Left ventricle myocardium inferior (tissue), 1 donor: ENCODE results near the gene SCFD2. TPM values are rescaled to one million over a fixed set of nuclear protein-coding genes. Genes with fewer than 3 reads are reported as not detected.

Source experiments
- DNase-seq: peaks from one replicate; pipeline ENCODE4 v3.0.0-alpha.2; 2020
- H3K27ac ChIP-seq: fragments of 200-600 bp; replicated peaks from 2 replicates; pipeline ENCODE4 v1.8.0; 2021
- H3K27me3 ChIP-seq: fragments of 200-600 bp; 2 replicates; pipeline ENCODE4 v1.8.0; 2021; ENCODE audit warnings: low read depth
- H3K36me3 ChIP-seq: fragments of 200-600 bp; 2 replicates; pipeline ENCODE4 v1.8.0; 2021
- H3K4me1 ChIP-seq: fragments of 200-600 bp; 2 replicates; pipeline ENCODE4 v1.8.0; 2021
- H3K4me3 ChIP-seq: fragments of 200-600 bp; 2 replicates; pipeline ENCODE4 v1.8.0; 2021; ENCODE audit warnings: mild to moderate bottlenecking, moderate library complexity
- H3K9me3 ChIP-seq: fragments of 200-600 bp; replicated peaks from 2 replicates; pipeline ENCODE4 v1.8.0; 2021
- CTCF ChIP-seq: fragments of 200-600 bp; IDR thresholded peaks from 2 replicates; pipeline ENCODE4 v1.8.0; 2021; ENCODE audit warnings: antibody characterized with exemption, mild to moderate bottlenecking, borderline replicate concordance
- intact Hi-C: fragments of 100-400 bp; cut with micrococcal nuclease; formaldehyde crosslinking; loops from one replicate; pipeline ENCODE4 v1.11.0; 2022
- total RNA-seq: library from RNA; stranded (reverse); fragmentation: NEBNext Ultra II Directional; extraction: Animal tissue kit (Norgen Biotek cat#: 25700); gene quantifications from one replicate; pipeline ENCODE4 v1.2.1, GENCODE V29; 2021
- donor health status: DM: no; HTN: yes; CAD: no; lungs with severe emphysema.

Gene SCFD2
- total RNA-seq, 1 donor from 2014 or later = 9.3 TPM

DNA sequence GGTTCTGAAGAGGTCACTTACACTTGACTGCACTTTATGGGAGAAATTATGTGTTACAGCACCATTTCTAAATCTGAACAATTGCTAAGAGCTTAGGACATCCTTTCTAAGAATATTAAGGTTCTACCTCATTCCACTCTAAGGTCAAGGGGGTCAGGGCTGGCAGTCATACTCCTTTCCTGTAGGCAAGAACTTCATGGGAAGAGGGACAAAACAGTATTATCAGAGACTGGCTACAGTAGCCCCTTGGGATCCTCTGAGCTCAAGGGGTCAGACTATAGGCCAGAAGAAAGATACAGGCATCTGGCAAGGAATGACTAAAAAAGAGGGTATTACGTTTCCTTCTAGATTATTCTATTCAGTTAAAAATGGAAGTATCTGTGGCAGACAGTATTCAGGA is 388.6 kb downstream of the SCFD2 start:
- peaks cover 5% of the 10 kb centered on the region for H3K9me3 ChIP-seq
- TF ChIP-seq CTCF = no peak
- intact Hi-C loops = no loop called here
- no peaks in the 10 kb centered on the region for H3K36me3 ChIP-seq
- H3K27me3 ChIP-seq = no peaks in the 10 kb centered on the region
- no peak overlapping the region for H3K4me3 ChIP-seq
- no peak overlapping the region for H3K27ac ChIP-seq
- H3K4me1 ChIP-seq = peaks cover 9% of the 10 kb centered on the region
- no peak for DNase-seq

DNA sequence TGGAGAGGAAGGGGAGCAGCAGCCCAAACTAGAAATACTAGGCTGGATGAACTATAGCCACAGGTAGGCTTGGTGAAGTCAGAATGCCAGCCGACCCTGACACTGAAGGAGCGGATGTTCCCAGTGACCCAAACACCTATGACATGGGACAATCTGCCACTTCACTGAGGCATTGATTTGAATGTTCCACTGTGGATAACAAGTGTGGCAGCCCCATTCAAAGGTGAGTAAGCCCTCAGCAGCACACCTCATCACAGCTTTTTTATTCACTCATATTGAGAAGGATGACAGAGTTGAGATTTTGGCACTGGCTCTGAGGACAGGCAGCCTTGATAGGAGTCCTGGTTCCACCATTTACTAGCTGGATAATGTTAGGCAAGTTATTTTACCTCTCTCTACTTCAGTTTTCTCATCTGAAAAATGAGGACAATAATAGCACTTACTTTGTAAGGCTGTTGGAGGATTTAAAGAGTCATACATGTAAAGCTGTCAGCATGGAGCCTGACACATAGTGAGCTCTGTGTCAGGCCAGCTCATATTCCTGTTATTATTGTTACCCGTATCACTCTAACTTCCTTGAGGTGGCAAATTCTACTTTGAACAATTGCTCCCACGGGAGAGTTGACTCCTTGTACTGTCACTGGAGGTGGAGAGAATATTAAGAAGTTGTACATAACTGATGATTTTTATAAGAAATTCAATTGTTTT is 389.2 kb downstream of the SCFD2 start:
- Histone ChIP-seq H3K27me3 (no peaks in the 10 kb centered on the region), H3K36me3 (no peaks in the 10 kb centered on the region), H3K4me1 (peaks cover 9% of the 10 kb centered on the region), H3K4me3 (no peak overlapping the region), H3K9me3 (peaks cover 5% of the 10 kb centered on the region), H3K27ac (no peak overlapping the region)
- TF ChIP-seq CTCF = no peak
- intact Hi-C loops = no loop called here
- no peak for DNase-seq

GRCh38 chr4:52968691-52969090 is 397.2 kb downstream of the SCFD2 start:
- DNase-seq = no peak
- no peaks in the 10 kb centered on the region for H3K36me3 ChIP-seq
- no peak overlapping the region for H3K4me3 ChIP-seq
- no peak overlapping the region for H3K27ac ChIP-seq
- intact Hi-C loops = no loop called here
- H3K9me3 ChIP-seq = peaks cover 16% of the 10 kb centered on the region
- H3K4me1 ChIP-seq = peaks cover 7% of the 10 kb centered on the region
- TF ChIP-seq CTCF = no peak
- no peaks in the 10 kb centered on the region for H3K27me3 ChIP-seq

GRCh38 chr4:52968241-52968640 is 397.6 kb downstream of the SCFD2 start:
- H3K36me3 ChIP-seq = no peaks in the 10 kb centered on the region

GRCh38 chr4:52966781-52967180 is 399.1 kb downstream of the SCFD2 start:
- DNase-seq = no peak
- Histone ChIP-seq H3K4me3 (no peak overlapping the region), H3K9me3 (peaks cover 16% of the 10 kb centered on the region), H3K36me3 (no peaks in the 10 kb centered on the region), H3K27ac (no peak overlapping the region), H3K27me3 (no peaks in the 10 kb centered on the region), H3K4me1 (peaks cover 24% of the 10 kb centered on the region)
- TF ChIP-seq CTCF = no peak
- intact Hi-C loops = no loop called here

More at GRCh38 chr4:52968241-52968640, 397.6 kb downstream of the SCFD2 start:
- Histone ChIP-seq H3K27ac (no peak overlapping the region), H3K4me1 (peaks cover 11% of the 10 kb centered on the region), H3K27me3 (no peaks in the 10 kb centered on the region), H3K9me3 (peaks cover 16% of the 10 kb centered on the region), H3K4me3 (no peak overlapping the region)
- intact Hi-C loops = no loop called here
- no peak for TF ChIP-seq CTCF
- no peak for DNase-seq
